H1 (cell line): Measurements from ENCODE around the gene AKR1C2. TPM values are rescaled to one million over a fixed set of nuclear protein-coding genes. Genes with fewer than 3 reads are reported as not detected.
"Not testable (repeated sequence)": the region's sequence is repeated elsewhere in the genome, so short reads cannot be mapped to it uniquely, and the experiment has no call there.

Experiments used
- CTCF ChIA-PET: fragments of 300-600 bp; sonication (Branson Sonifier 250); formaldehyde crosslinking; loops from one replicate; lab custom pipeline; 2021; ENCODE audit not compliant: partially characterized antibody; lab: Charles Lee
- POLR2A ChIA-PET: fragments of 300-600 bp; sonication (Branson Sonifier 250); formaldehyde crosslinking; loops from one replicate; lab custom pipeline; 2021; ENCODE audit warnings: inconsistent platforms; ENCODE audit not compliant: partially characterized antibody; lab: Charles Lee
- DNase-seq, 2 experiments: peaks; one replicate each; pipeline versions ENCODE4 v3.0.0 to v3.0.0-alpha.2; 2010 to 2022; ENCODE audit warnings: low spot score in 2 of 2, low read depth in 1 of 2, mixed read lengths in 1 of 2
- FAIRE-seq: peaks from 2 replicates; lab custom pipeline; 2011; peaks lifted over from hg19 to GRCh38; lab: Jason Lieb, UNC
- H2AFZ ChIP-seq: 2 replicates; pipeline ENCODE4 v1.8.1; 2012; ENCODE audit warnings: low read length, inconsistent platforms
- H2AK5ac ChIP-seq: 2 replicates; pipeline ENCODE4 v1.6.1; 2013; ENCODE audit warnings: low read depth, low read length
- H2BK120ac ChIP-seq: replicated peaks from 2 replicates; pipeline ENCODE3; 2013; ENCODE audit warnings: low read depth, low read length, inconsistent platforms
- H2BK12ac ChIP-seq: 2 replicates; pipeline ENCODE4 v1.6.1; 2013; ENCODE audit warnings: low read depth, low read length
- H2BK15ac ChIP-seq: 2 replicates; pipeline ENCODE4 v1.6.1; 2013; ENCODE audit warnings: low read length
- H2BK20ac ChIP-seq: 2 replicates; pipeline ENCODE4 v1.6.1; 2013; ENCODE audit warnings: low read length
- H2BK5ac ChIP-seq: 2 replicates; pipeline ENCODE4 v1.6.1; 2013; ENCODE audit warnings: low read depth, low read length
- H3K14ac ChIP-seq: 2 replicates; pipeline ENCODE4 v1.6.1; 2013; ENCODE audit warnings: inconsistent platforms; ENCODE audit not compliant: insufficient read length
- H3K18ac ChIP-seq: 2 replicates; pipeline ENCODE4 v1.6.1; 2013; ENCODE audit warnings: low read length; ENCODE audit errors: extremely low read depth
- H3K23ac ChIP-seq: 2 replicates; pipeline ENCODE4 v1.6.1; 2013; ENCODE audit warnings: inconsistent platforms; ENCODE audit not compliant: insufficient read length
- H3K23me2 ChIP-seq: 2 replicates; pipeline ENCODE4 v1.6.1; 2013; ENCODE audit warnings: low read depth, low read length
- H3K27ac ChIP-seq: 2 replicates; pipeline ENCODE4 v1.6.1; 2011; ENCODE audit warnings: low read depth, low read length, inconsistent platforms
- H3K27me3 ChIP-seq, 4 experiments: replicated peaks in 1 of 4; 1 replicate in 1 of 4; 2 replicates in 3 of 4; pipeline versions ENCODE4 v1.6.1 to v1.8.1; 2011 to 2013; ENCODE audit warnings: low read length in 3 of 4, mild to moderate bottlenecking in 3 of 4, inconsistent platforms in 2 of 4, mixed read lengths in 2 of 4, moderate library complexity in 1 of 4; ENCODE audit not compliant: control insufficient read depth in 3 of 4, insufficient read depth in 3 of 4; ENCODE audit errors: extremely low read depth in 1 of 4
- H3K36me3 ChIP-seq, 4 experiments: 2 replicates each; pipeline versions ENCODE4 v1.6.1 to v1.8.1; 2011 to 2013; ENCODE audit warnings: mild to moderate bottlenecking in 4 of 4, low read length in 3 of 4, moderate library complexity in 2 of 4, control low read depth in 1 of 4, inconsistent platforms in 1 of 4; ENCODE audit not compliant: insufficient read depth in 4 of 4, control insufficient read depth in 2 of 4
- H3K4ac ChIP-seq: replicated peaks from 2 replicates; pipeline ENCODE3; 2013; ENCODE audit warnings: low read length, low read depth, mixed read lengths, inconsistent platforms; ENCODE audit not compliant: insufficient read length
- H3K4me1 ChIP-seq, 4 experiments: replicated peaks in 1 of 4; 1 replicate in 1 of 4; 2 replicates in 3 of 4; pipeline versions ENCODE4 v1.6.1 to v1.8.1; 2011 to 2013; ENCODE audit warnings: low read length in 3 of 4, inconsistent platforms in 2 of 4, mixed read lengths in 1 of 4; ENCODE audit not compliant: insufficient read depth in 4 of 4, control insufficient read depth in 3 of 4
- H3K4me2 ChIP-seq, 2 experiments: 2 replicates each; pipeline versions ENCODE4 v1.6.1 to v1.8.1; 2011 to 2013; ENCODE audit warnings: low read depth in 2 of 2, low read length in 2 of 2, control low read depth in 1 of 2, inconsistent platforms in 1 of 2, mild to moderate bottlenecking in 1 of 2; ENCODE audit not compliant: insufficient read depth in 1 of 2
- H3K4me3 ChIP-seq, 4 experiments: fragments of 200-600, 300-600 bp in 1 of 4; sonication (generic), shearing (Covaris generic), sonication (Bioruptor Twin) in 1 of 4; 2 replicates each; pipeline versions ENCODE4 v1.5.1 to v1.8.1; 2011 to 2016; ENCODE audit warnings: low read length in 4 of 4, low read depth in 3 of 4, control low read depth in 2 of 4, inconsistent platforms in 2 of 4, mild to moderate bottlenecking in 2 of 4, mixed read lengths in 1 of 4, moderate library complexity in 1 of 4; ENCODE audit not compliant: insufficient read depth in 2 of 4; ENCODE audit errors: extremely low read depth in 1 of 4
- H3K56ac ChIP-seq: replicated peaks from 2 replicates; pipeline ENCODE3; 2013; ENCODE audit warnings: low read depth, mild to moderate bottlenecking, mixed read lengths, low read length, inconsistent platforms; ENCODE audit not compliant: insufficient read length
- H3K79me1 ChIP-seq: 2 replicates; pipeline ENCODE4 v1.6.1; 2013; ENCODE audit warnings: low read depth, low read length, control low read depth
- H3K79me2 ChIP-seq, 2 experiments: 2 replicates each; pipeline versions ENCODE4 v1.6.1 to v1.8.1; 2012 to 2013; ENCODE audit warnings: low read length in 2 of 2, mild to moderate bottlenecking in 2 of 2, inconsistent platforms in 1 of 2; ENCODE audit not compliant: insufficient read depth in 2 of 2, control insufficient read depth in 1 of 2
- H3K9ac ChIP-seq, 4 experiments: replicated peaks in 1 of 4; 1 replicate in 1 of 4; 2 replicates in 3 of 4; pipeline versions ENCODE4 v1.6.1 to v1.8.1; 2011 to 2013; ENCODE audit warnings: low read depth in 3 of 4, low read length in 3 of 4, control low read depth in 2 of 4, mild to moderate bottlenecking in 2 of 4, moderate library complexity in 2 of 4, inconsistent platforms in 1 of 4; ENCODE audit errors: extremely low read depth in 1 of 4
- H3K9me3 ChIP-seq, 2 experiments: 2 replicates each; pipeline versions ENCODE4 v1.6.1 to v1.8.1; 2012 to 2013; ENCODE audit warnings: mild to moderate bottlenecking in 2 of 2, moderate library complexity in 2 of 2, control low read depth in 1 of 2, inconsistent platforms in 1 of 2, low read depth in 1 of 2, low read length in 1 of 2, mixed read lengths in 1 of 2; ENCODE audit not compliant: insufficient read depth in 2 of 2
- H4K20me1 ChIP-seq, 2 experiments: replicated peaks in 1 of 2; 2 replicates each; pipeline versions ENCODE3 to v1.8.1; 2011 to 2013; ENCODE audit warnings: inconsistent platforms in 2 of 2, low read length in 2 of 2, mild to moderate bottlenecking in 1 of 2; ENCODE audit not compliant: insufficient read depth in 2 of 2, control insufficient read depth in 1 of 2
- H4K5ac ChIP-seq: 2 replicates; pipeline ENCODE4 v1.6.1; 2013; ENCODE audit warnings: low read length, low read depth, mixed read lengths, inconsistent platforms; ENCODE audit not compliant: insufficient read length
- H4K8ac ChIP-seq: 2 replicates; pipeline ENCODE4 v1.8.0; 2013; ENCODE audit warnings: mild to moderate bottlenecking, moderate library complexity, low read length, inconsistent platforms; ENCODE audit not compliant: insufficient read depth; ENCODE audit errors: extremely low read depth
- H4K91ac ChIP-seq: replicated peaks from 2 replicates; pipeline ENCODE3; 2013; ENCODE audit warnings: low read length, mixed read lengths, inconsistent platforms; ENCODE audit not compliant: insufficient read length
- MAFK ChIP-seq: IDR thresholded peaks from 2 replicates; pipeline ENCODE4 v1.6.1; 2012; ENCODE audit warnings: low read depth, mild to moderate bottlenecking, improper control_type of control experiment, low read length
- NRF1 ChIP-seq: IDR thresholded peaks from 2 replicates; pipeline ENCODE4 v1.6.1; 2011; ENCODE audit warnings: mild to moderate bottlenecking, low read depth, low read length, improper control_type of control experiment
- TBP ChIP-seq: IDR thresholded peaks from 2 replicates; pipeline ENCODE4 v1.6.1; 2011; ENCODE audit warnings: low read depth, low read length, improper control_type of control experiment
- WGBS, 2 experiments: shearing (Covaris generic) in 1 of 2; methylation state at CpG; one replicate each; pipeline versions ENCODE4 v1.1.6 to v1.1.7; 2013 to 2015; ENCODE audit warnings: low lambda C conversion rate in 2 of 2, mixed read lengths in 2 of 2, inconsistent platforms in 1 of 2, low coverage in 1 of 2, missing lambda C conversion rate in 1 of 2; ENCODE audit not compliant: insufficient replicate concordance in 2 of 2, insufficient coverage in 1 of 2, insufficient read length in 1 of 2; ENCODE audit errors: extremely low coverage in 1 of 2, missing lambda C conversion rate in 1 of 2; 5-methylcytosine and 5-hydroxymethylcytosine counted together
- polyA plus RNA-seq, 7 experiments: library from polyadenylated mRNA; depleted of rRNA in 3 of 7; stranded (reverse) in 5 of 7; unstranded in 2 of 7; fragments of >200 nt in 5 of 7; fragments of 200-250 nt in 2 of 7; gene quantifications; 1 replicate in 5 of 7; 2 replicates in 1 of 7; 4 replicates in 1 of 7; pipeline versions ENCODE4 v1.2.1 to v1.2.3, GENCODE V29; 2011 to 2013; ENCODE audit warnings: missing spikeins in 2 of 7, mixed read lengths in 2 of 7
- total RNA-seq: library from RNA; stranded (reverse); fragmentation: NEBNext Ultra II Directional; extraction: Animal tissue kit (Norgen Biotek cat#: 25700); gene quantifications from 2 replicates; pipeline ENCODE4 v1.2.1, GENCODE V29; 2021

Gene AKR1C2
- total and polyA plus RNA-seq, 2 of the 8 experiments (the other 6 are each of a cell fraction or from before 2014, with no cell fraction given), result 0.77 to 1.2 TPM

GRCh38 chr10:5023177-5023805 lies 19.6 kb upstream of the AKR1C2 start (continued):
- no peak for TF ChIP-seq TBP
- no peak for TF ChIP-seq MAFK
- no peak for TF ChIP-seq NRF1

- not testable (repeated sequence) for H3K36me3 ChIP-seq, FAIRE-seq
Observed at GRCh38 chr10:5021624-5022290, 18.1 kb upstream of the AKR1C2 start.

More at GRCh38 chr10:5021624-5022290, 18.1 kb upstream of the AKR1C2 start:
- H3K4me2 ChIP-seq, DNase-seq, H4K20me1 ChIP-seq, H3K27ac ChIP-seq, H4K5ac ChIP-seq, H3K4me1 ChIP-seq, H3K9ac ChIP-seq, H3K79me1 ChIP-seq, H2AK5ac ChIP-seq, H3K9me3 ChIP-seq, H2BK20ac ChIP-seq, H2BK12ac ChIP-seq, H3K23ac ChIP-seq, H4K8ac ChIP-seq, H3K4ac ChIP-seq, H2BK5ac ChIP-seq, H3K27me3 ChIP-seq, H3K79me2 ChIP-seq, H3K56ac ChIP-seq, H2AFZ ChIP-seq, H4K91ac ChIP-seq, H3K14ac ChIP-seq, H2BK15ac ChIP-seq, H2BK120ac ChIP-seq, POLR2A ChIA-PET, H3K23me2 ChIP-seq, CTCF ChIA-PET, H3K18ac ChIP-seq, H3K4me3 ChIP-seq: not testable (repeated sequence)
- WGBS, 2 experiments, result 82% methylated on average over 9 of the region's 10 CpGs; no CpG with 5 or more reads in 1 of the 2 experiments
